ENCODE data around the gene NXF1. TPM values are rescaled to one million over a fixed set of nuclear protein-coding genes. Genes with fewer than 3 reads are reported as not detected.
A peak's percentile ranks its signal among the peaks of the same experiment; 100 is the strongest.

NXF1 gene
- total and polyA plus RNA-seq, 2 of the 13 experiments (the other 11 are each of a cell fraction or from before 2014, with no cell fraction given): 30.4 to 30.9 TPM

- TF ChIP-seq ZHX1 (CRISPR knock-in tag; IDR thresholded peaks at IDR 0.05; ENCODE audit: low read depth) (no peak), NCOA1 (CRISPR knock-in tag; IDR thresholded peaks at IDR 0.05) (no peak), HIVEP1 (CRISPR knock-in tag; IDR thresholded peaks at IDR 0.05) (peak; percentile 50; the same call in 1 of the 2 replicates), PBX3 (CRISPR knock-in tag; IDR thresholded peaks at IDR 0.05; ENCODE audit: borderline replicate concordance) (peak; percentile 18; the same call in 1 of the 2 replicates), ZNF569 (CRISPR knock-in tag; IDR thresholded peaks at IDR 0.05; ENCODE audit: borderline replicate concordance) (0 out of 2 replicates have a peak, but pooled peaks have one; percentile 58), REPIN1 (CRISPR knock-in tag; IDR thresholded peaks at IDR 0.05; ENCODE audit: borderline replicate concordance, low read depth) (peak; percentile 82; the same call in 1 of the 2 replicates), TRIM24 (CRISPR knock-in tag; IDR thresholded peaks at IDR 0.05) (no peak), ZNF773 (CRISPR knock-in tag; IDR thresholded peaks at IDR 0.05; ENCODE audit: borderline replicate concordance) (peak; percentile 79; the same call in 1 of the 2 replicates), ZNF564 (CRISPR knock-in tag; IDR thresholded peaks at IDR 0.05) (peak; percentile 87), CHCHD3 (CRISPR knock-in tag; IDR thresholded peaks at IDR 0.05) (no peak), IKZF1 (IDR thresholded peaks at IDR 0.05) (no peak), SYNCRIP (IDR thresholded peaks at IDR 0.05; ENCODE audit: insufficient read depth, low read depth, low read length) (no peak), CSRNP1 (CRISPR knock-in tag; IDR thresholded peaks at IDR 0.05) (0 out of 2 replicates have a peak, but pooled peaks have one; percentile 60), SMARCE1 (IDR thresholded peaks at IDR 0.05; ENCODE audit: borderline replicate concordance) (no peak), PREB (CRISPR knock-in tag; IDR thresholded peaks at IDR 0.05) (no peak), CBX2 (IDR thresholded peaks at IDR 0.05; ENCODE audit: low read depth, low read length) (no peak), CBX2 (CRISPR knock-in tag; IDR thresholded peaks at IDR 0.05; ENCODE audit: low read depth) (no peak), ZNF331 (CRISPR knock-in tag; IDR thresholded peaks at IDR 0.05) (peak; percentile 87), ZNF296 (CRISPR knock-in tag; conservative IDR thresholded peaks at IDR 0.05) (0 out of 2 replicates have a peak, but pooled peaks have one; percentile 61), NFYB (CRISPR knock-in tag; IDR thresholded peaks at IDR 0.05) (peak; percentile 55), ZNF414 (CRISPR knock-in tag; IDR thresholded peaks at IDR 0.05) (no peak), TEAD2 (CRISPR knock-in tag; IDR thresholded peaks at IDR 0.05) (no peak), SUZ12 (IDR thresholded peaks at IDR 0.05; ENCODE audit: low read depth, low read length) (no peak)
These were observed at the start of gene NXF1 (continued) for GRCh38 chr11:62805076-62805892.
